ACHN (cell line): ENCODE results near the gene SPATS2.

Experiments
- DNase-seq: peaks from one replicate; pipeline ENCODE4 v3.0.0-alpha.2; 2015
- in situ Hi-C: cut with HindIII; loops from 2 replicates; pipeline ENCODE4 v1.10.0; 2017; ENCODE audit warnings: low sequenced_read_pairs, low pct_ligation_motif_present, low pct_unique_long_range_greater_than_20kb

Gene SPATS2

DNA sequence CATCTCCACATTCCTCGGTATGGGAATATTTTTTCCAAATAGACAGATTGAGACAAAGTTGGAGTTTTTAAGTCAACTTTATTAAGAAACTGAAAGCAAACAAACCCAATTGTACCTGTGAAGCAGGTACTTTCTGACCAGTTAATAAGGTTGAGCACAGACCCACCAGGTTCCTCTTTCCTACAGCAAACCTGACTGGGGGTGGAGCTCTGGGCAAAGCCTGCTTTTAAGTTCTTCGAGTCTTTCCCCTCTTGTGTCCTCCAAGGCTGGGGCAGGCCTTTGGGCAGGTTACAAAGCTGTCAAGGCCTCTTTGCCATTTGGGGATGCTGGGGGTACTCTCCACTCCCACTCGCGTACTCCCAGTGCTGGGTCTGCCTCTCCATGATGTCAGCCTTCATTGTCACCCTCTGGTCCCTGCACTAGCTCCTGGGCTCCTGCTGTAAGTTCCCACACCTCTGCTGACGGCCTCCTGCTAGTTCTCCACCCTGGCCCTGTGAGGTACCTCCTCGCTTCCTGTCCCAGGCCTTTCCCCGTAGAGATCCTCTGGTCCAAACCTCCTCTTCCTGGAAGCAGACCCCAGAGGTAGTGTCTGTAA lies 174.7 kb downstream of the SPATS2 start:
- in situ Hi-C loops: no loop called here
- no peak for DNase-seq

DNA sequence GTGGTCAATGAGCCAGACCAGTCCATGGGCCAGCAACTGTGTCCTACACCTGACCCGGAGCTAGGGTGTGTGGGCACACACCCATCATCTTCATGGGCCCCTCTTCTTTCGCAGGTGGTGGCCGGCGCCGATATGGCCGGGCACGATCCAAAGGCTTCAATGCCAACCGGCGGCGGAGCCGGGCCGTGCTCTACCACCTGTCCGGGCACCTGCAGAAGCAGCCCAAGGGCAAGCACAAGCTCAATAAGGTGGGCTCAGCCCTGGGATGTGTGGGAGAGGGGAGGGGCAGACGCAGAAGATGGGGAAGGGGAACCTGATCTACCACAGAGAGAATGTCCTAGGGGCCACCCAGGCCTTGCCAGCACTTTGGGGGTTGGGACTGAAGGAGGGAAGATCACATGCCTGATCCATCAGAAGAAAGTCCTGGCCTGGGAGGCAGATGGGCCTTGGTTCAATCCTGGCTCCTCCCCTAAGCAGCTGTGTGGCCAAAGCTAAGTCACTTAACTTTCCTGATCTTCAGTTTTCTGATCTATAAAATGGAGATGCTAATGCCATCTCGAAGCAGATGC lies 175.4 kb downstream of the SPATS2 start:
- in situ Hi-C loops: no loop called here
- DNase-seq: no peak

DNA sequence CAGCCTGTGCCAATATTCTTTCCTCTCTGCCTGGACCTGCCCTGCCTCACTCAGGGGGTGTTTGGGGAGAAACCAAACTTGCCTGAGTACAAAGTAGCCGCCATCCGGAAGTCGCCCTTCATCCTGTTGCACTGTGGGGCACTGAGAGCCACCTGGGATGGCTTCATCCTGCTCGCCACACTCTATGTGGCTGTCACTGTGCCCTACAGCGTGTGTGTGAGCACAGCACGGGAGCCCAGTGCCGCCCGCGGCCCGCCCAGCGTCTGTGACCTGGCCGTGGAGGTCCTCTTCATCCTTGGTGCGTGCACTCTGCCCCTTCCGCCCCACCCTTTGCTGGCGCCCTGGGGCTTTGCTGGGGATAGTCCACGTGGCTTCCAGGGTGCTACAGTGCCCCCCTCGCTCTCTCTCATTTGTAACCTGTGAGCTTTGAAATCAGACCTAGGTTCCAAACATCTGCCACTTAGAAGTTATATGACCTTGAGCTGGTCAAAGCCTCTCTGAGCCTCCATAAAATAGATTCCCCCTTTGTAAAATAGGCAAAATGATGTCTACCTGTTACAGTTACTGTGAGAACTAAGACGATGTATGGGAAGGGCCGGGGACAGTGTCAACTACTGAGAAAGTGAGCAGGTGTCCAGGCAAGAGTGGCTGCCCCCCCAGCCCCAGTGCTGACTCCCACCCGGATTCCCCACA lies 176.1 kb downstream of the SPATS2 start:
- in situ Hi-C loops: no loop called here
- DNase-seq: no peak

DNA sequence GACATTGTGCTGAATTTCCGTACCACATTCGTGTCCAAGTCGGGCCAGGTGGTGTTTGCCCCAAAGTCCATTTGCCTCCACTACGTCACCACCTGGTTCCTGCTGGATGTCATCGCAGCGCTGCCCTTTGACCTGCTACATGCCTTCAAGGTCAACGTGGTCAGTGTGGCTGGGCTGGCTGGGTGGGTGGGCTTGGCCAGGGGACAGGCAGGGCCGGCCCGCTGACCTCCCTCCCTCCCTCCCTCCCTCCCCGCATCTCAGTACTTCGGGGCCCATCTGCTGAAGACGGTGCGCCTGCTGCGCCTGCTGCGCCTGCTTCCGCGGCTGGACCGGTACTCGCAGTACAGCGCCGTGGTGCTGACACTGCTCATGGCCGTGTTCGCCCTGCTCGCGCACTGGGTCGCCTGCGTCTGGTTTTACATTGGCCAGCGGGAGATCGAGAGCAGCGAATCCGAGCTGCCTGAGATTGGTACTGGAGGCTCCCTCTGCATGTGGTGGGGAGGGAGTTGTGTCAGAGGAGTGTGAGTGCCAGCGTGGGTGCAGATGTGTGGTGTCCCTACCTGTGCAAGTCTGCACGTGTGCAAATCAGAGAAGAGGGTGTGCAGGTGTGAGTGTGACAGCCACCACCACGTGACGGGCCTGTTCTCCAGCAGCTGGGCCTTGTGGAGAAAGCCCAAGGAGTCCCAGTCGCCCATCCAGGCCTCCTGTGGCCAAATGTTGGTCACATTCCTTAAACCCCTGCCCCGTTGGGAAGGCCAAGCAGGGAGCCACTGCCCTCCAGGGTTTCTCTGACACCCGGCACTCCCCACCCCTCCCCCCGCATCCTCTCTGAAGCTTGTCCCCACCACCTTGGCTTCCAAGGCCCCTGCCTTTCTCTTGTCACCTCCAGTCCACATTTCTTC lies 176.9 kb downstream of the SPATS2 start:
- no peak for DNase-seq

DNA sequence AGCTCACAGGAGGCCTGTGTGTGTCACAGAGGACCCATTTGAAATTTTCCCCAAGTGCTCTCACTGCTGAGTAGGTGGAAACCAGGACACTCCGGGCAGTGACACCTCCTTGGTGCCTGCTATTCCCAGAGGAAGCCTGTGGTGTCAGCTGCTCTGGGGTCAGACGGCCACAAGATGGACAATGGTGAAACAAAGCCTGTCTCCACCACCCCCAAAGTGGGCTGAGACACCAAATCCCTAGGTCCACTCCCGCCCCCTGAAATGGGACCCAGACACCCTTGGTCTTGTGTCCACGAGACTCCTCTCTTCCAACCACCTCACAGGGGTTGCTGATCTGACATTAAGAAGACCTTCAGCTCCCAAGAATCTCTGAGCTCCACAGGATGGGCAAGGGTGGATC lies 178.6 kb downstream of the SPATS2 start:
- no peak for DNase-seq
- in situ Hi-C loops: no loop called here

More for the DNA sequence above, 176.9 kb downstream of the SPATS2 start:
- in situ Hi-C loops: no loop called here

DNA sequence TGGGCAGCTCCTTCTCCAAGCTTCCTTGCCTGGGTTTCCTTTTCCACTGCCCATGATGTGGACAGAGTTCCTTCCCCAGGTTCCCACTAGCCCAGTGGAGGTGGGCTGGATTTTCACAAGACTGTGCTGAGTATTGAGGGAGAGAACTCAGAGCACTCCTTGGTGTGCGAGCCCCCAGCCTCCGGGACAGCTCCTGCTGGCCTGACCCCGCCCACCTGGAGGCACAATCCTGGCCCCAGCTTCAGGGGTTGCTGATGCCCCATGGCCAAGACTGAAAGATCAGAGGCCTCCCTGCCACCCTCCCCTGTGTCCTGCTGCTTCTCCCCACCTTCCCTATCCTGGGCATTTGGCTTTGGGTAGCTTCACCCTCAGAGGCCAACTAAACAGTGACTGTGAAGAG lies 179.2 kb downstream of the SPATS2 start:
- in situ Hi-C loops: no loop called here
- no peak for DNase-seq

DNA sequence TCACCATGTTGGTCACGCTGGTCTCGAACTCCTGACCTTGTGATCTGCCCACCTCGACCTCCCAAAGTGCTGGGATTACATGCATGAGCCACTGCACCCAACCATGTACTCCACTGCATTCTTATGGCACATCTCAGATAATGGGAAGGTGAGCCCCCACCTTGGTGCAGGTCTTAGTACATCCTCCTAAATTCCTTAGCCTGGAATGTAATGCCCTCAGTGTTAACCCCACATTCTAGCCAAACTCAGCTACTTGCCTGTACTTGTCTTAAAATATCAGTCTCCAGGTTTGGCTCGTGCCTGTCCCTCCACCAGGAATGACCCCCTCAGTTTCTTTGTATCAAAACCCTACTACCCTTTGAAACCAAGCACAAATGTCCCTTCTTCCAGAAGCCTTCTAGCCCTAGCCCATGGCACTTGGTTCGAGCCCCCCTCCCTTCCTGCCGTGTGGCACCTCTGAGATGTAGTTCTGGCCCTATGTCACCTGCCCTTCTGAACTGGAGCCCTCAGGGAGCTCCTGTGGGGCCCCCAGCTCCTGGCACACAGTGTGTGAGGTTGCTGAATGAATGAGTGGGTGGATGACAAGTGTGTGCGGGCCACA lies 179.9 kb downstream of the SPATS2 start:
- DNase-seq: no peak
- in situ Hi-C loops: no loop called here

DNA sequence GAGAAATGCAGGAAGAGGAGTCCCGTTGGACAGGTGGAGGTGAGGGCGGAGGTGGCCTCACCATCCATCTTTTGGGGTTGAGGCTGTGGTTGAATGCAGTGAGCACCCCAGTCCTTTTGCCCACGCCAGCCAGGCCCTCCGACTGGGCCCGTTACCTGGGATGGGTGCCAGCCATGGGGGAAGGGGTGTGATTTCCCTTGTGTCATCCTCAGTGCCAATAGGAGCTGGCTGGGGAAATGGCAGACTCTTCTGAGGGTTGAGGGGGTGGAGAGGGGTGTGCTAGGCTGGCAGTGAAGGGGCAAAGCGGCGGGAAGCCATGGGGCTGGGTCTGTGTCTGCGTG lies 181.2 kb downstream of the SPATS2 start:
- in situ Hi-C loops: no loop called here

DNA sequence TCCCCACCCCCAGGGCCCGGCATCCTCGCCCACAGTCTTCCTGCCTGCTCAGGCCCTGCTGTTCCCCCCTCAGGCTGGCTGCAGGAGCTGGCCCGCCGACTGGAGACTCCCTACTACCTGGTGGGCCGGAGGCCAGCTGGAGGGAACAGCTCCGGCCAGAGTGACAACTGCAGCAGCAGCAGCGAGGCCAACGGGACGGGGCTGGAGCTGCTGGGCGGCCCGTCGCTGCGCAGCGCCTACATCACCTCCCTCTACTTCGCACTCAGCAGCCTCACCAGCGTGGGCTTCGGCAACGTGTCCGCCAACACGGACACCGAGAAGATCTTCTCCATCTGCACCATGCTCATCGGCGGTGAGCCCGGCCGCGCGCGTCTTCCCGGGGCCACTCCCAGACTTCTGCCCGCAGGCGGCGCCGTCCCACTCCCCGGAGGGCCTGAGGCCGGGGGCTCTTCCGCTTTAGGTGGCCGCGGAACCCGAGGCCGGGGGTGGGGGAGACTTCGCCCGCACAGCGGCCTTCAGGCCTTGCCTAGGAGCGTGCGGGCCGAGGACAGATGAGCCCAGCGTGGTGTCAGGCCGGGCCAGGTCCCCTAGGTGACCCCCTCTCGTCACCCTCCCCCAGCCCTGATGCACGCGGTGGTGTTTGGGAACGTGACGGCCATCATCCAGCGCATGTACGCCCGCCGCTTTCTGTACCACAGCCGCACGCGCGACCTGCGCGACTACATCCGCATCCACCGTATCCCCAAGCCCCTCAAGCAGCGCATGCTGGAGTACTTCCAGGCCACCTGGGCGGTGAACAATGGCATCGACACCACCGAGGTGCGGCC lies 181.8 kb downstream of the SPATS2 start:
- DNase-seq: no peak
- in situ Hi-C loops: no loop called here

More for the DNA sequence above, 181.2 kb downstream of the SPATS2 start:
- no peak for DNase-seq

DNA sequence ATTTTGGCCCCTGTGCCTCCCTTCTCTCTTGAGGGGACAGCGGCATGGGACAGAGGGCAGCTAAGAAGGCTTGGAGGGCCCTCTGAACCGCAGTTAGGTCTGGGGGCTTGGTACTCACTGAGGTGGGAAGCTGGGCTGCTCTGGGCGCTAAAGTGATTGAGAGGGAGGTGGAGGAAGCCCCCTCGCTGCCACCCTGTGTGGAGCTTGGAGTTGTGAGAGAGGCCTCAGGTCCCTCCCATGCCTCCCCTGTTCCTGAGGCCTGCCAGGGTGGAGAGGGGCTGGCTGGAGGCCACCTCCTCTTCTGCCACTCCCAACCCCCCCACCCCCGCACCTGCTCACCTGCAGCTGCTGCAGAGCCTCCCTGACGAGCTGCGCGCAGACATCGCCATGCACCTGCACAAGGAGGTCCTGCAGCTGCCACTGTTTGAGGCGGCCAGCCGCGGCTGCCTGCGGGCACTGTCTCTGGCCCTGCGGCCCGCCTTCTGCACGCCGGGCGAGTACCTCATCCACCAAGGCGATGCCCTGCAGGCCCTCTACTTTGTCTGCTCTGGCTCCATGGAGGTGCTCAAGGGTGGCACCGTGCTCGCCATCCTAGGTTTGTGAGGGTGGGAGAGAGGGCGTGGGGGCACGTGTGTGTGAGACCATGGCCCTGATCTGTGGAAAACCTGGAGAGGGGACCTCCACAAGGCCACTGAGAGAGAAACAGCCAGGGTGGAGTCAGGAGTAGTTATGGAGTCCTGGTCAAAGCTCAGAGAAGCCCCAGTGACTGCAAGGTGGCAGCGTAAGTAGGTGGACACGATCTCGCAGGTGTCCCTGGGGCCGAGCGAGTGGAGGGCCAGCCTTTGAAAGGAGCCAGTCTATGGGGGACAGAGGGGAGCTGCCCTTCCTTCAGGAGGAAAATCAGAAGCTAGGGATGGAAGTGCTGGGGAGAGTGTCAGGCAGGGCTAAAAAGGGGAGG lies 182.8 kb downstream of the SPATS2 start:
- in situ Hi-C loops: no loop called here
- DNase-seq: no peak

DNA sequence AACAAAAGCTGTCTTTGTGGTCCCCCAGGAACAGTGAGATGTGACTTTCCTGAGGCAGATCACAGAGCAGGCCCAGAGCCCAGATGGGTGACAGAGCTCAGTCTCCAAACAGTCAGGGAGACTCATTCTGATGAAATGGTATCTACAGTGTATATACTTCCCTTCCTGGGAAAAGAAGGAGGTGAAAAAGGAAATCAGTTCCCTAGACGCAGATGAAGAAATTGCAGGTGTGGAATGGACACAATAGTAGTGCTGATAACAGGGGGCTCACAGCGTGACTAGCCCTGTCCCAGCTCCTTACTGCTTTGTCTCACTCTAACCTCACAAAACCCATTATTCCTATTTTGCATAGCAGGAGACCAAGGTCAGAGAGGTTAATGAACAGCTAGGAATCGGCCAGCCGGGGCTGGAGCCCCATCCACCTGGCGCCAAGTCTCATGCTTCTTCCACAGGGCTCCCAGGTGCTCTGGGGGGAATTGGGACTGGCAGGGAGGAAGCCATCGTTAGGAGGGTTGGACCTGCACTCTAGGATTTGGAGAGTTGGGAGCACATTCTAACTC lies 183.5 kb downstream of the SPATS2 start:
- no peak for DNase-seq
- in situ Hi-C loops: no loop called here

DNA sequence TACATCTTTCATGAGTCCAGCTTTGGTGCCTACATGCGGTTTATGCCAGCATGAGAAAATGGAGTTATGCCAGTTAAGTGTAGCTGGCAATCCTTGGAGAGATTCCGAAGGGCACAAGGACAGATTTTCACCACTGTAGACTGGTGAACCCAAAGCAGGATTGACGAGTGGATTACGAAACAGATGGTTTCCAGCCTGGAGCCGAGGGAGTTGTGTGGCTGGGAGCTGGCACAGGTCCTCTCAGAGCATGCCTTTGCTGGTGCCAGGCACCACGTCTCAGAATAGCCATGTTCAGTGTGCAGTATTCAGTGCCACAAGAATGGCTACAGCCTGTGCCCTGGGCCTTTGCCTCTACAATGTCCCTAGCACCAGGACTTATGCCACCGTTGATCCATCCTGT lies 184.8 kb downstream of the SPATS2 start:
- in situ Hi-C loops: no loop called here
- DNase-seq: no peak

DNA sequence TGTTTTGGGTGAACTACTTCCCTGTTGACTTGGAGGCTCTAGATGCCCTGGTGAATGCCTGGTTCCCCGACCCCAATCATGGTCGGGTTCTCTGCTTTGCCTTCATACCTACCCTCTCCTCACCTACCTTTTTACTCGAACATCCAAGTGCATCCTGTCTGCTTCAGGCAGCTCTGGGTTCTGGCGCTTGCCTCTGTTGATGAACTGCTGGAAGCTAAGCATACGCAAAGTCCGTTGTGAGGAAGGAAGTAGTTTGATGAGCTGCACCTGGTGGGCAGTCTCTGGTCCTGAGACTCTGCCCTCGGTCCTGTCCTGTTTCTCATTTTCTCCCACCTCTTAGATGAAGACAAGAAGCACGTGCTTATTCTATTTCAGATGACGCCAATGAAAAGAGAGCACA lies 185.2 kb downstream of the SPATS2 start:
- in situ Hi-C loops: no loop called here
- no peak for DNase-seq

DNA sequence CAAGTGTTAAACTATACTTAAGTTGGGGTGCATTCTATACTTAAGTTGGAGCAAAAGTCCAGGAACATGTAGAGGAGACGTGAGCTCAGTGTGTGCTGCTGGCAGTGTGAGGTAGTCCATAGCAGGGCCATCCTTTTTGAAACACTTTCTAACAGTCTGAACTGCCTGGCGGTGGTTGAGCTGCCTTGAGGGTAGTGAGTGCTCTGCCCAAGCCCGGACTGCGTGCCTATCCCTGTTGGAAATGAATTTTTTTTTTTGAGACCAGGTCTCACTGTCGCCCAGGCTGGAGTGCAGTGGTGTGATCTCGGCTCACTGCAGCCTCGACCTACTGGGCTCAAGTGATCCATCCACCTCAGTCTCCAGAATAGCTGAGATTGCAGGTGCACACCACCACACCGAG lies 185.6 kb downstream of the SPATS2 start:
- in situ Hi-C loops: no loop called here
- no peak for DNase-seq

DNA sequence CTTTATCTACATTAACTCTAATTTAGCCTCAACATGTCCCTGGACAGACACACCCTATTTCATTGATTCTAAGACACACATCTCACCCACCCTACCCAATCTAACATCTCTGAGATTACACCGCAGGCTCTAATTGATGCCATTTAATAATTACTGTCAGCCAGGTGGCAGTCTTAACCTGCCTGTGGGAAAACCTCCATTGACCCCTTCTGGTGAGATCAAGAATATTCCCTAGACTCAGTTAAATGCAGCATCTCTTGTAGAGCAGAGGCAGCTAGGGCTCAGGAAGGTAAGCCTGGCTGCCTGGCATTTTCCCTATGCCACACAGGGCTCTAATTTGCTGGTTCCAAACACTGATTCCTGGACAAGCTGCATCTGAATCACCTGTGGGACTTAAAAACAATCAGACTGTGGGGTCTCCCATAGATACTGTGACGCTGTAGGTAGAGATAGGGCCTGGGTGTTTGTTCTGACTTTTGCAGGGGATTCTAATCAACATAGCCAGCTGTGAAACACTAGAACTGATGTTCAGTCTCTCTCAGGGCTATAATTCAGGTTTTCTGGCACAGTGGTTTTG lies 186.3 kb downstream of the SPATS2 start:
- peak; percentile 77 for DNase-seq
- in situ Hi-C loops: no loop called here

DNA sequence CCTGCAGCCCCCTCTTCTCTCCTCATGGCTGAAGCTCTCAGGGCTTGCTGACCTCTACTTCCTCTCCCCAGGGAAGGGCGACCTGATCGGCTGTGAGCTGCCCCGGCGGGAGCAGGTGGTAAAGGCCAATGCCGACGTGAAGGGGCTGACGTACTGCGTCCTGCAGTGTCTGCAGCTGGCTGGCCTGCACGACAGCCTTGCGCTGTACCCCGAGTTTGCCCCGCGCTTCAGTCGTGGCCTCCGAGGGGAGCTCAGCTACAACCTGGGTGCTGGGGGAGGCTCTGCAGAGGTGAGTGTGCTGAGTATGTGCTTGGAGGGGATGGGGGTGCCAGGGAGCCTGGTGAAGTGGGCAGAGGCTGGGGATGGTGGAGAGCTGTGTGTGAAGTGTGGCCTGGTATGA lies 187.0 kb downstream of the SPATS2 start:
- no peak for DNase-seq
- in situ Hi-C loops: no loop called here
